GM12878 (cell line): ENCODE results near the gene FBXO27. TPM values are rescaled to one million over a fixed set of nuclear protein-coding genes. Genes with fewer than 3 reads are reported as not detected.

ENCODE experiments used
- ATAC-seq: fragments of 200-7000 bp; cut with Tn5 transposase; 3 replicates; pipeline ENCODE4 v1.9.1; 2020; ENCODE audit warnings: mild to moderate bottlenecking, moderate library complexity
- BruUV-seq: library from RNA; stranded (reverse); fragments of 400-500 nt; replicated peaks from 2 replicates; lab custom pipeline; 2021; lab: Mats Ljungman, UMichigan
- CTCF ChIA-PET: fragments of 300-600 bp; sonication (Branson Sonifier 250); formaldehyde crosslinking; extraction: SDS; loops from one replicate; lab custom pipeline; 2021; ENCODE audit warnings: inconsistent platforms; lab: Yijun Ruan, JAX
- POLR2A ChIA-PET: fragments of 350-600 bp; formaldehyde crosslinking; extraction: SDS; loops from one replicate; lab custom pipeline; 2021; ENCODE audit warnings: inconsistent platforms; lab: Charles Lee
- RAD21 ChIA-PET: fragments of 300-600 bp; sonication (Branson Sonifier 250); formaldehyde crosslinking; loops from one replicate; lab custom pipeline; 2023; ENCODE audit warnings: antibody characterized with exemption; ENCODE audit not compliant: unreplicated experiment; lab: Charles Lee
- SMC1A ChIA-PET: fragments of 300-600 bp; sonication (Branson Sonifier 250); formaldehyde crosslinking; loops from one replicate; lab custom pipeline; 2023; ENCODE audit not compliant: unreplicated experiment, uncharacterized antibody; lab: Charles Lee
- DNase-seq: peaks from one replicate; pipeline ENCODE4 v3.0.0-alpha.2; 2011; ENCODE audit warnings: low read depth, low spot score
- FAIRE-seq: peaks from 3 replicates; lab custom pipeline; 2011; peaks lifted over from hg19 to GRCh38; lab: Jason Lieb, UNC
- H2AFZ ChIP-seq: 2 replicates; pipeline ENCODE4 v1.6.0; 2011; ENCODE audit warnings: low read depth, low read length, control low read depth; ENCODE audit not compliant: control insufficient read depth
- H3K27ac ChIP-seq: 2 replicates; pipeline ENCODE4 v1.5.1; 2011; ENCODE audit warnings: control low read depth; ENCODE audit not compliant: control insufficient read depth, insufficient read depth
- H3K27me3 ChIP-seq, 2 experiments: replicated peaks in 1 of 2; 2 replicates each; pipeline versions ENCODE4 v1.6.0 to v1.6.1; 2011; ENCODE audit warnings: low read length in 1 of 2; ENCODE audit not compliant: control insufficient read depth in 2 of 2, insufficient read depth in 2 of 2
- H3K36me3 ChIP-seq, 2 experiments: 2 replicates each; pipeline ENCODE4 v1.5.1; 2011; ENCODE audit warnings: low read length in 1 of 2; ENCODE audit not compliant: control insufficient read depth in 2 of 2, insufficient read depth in 2 of 2
- H3K4me1 ChIP-seq: 2 replicates; pipeline ENCODE4 v1.6.1; 2011; ENCODE audit warnings: mild to moderate bottlenecking, low read length, moderate library complexity, mixed read lengths; ENCODE audit not compliant: control insufficient read depth, insufficient read depth
- H3K4me2 ChIP-seq: 2 replicates; pipeline ENCODE4 v1.6.0; 2011; ENCODE audit warnings: control low read depth; ENCODE audit not compliant: control insufficient read depth, insufficient read depth
- H3K4me3 ChIP-seq: fragments of 200-600 bp; sonication (generic); 2 replicates; pipeline ENCODE4 v1.5.1; 2016
- H3K79me2 ChIP-seq: 2 replicates; pipeline ENCODE4 v1.6.0; 2011; ENCODE audit warnings: low read length; ENCODE audit not compliant: control insufficient read depth, insufficient read depth
- H3K9ac ChIP-seq: 2 replicates; pipeline ENCODE4 v1.8.0; 2011; ENCODE audit warnings: low read length, control low read depth, mixed read lengths; ENCODE audit not compliant: control insufficient read depth, insufficient read depth
- H3K9me3 ChIP-seq: replicated peaks from 3 replicates; pipeline ENCODE4 v1.5.1; 2011; ENCODE audit warnings: mild to moderate bottlenecking, low read length; ENCODE audit not compliant: control insufficient read depth, insufficient read depth
- H4K20me1 ChIP-seq: 2 replicates; pipeline ENCODE4 v1.6.0; 2011; ENCODE audit not compliant: control insufficient read depth, insufficient read depth
- BCL3 ChIP-seq: IDR thresholded peaks from 2 replicates; pipeline ENCODE4 v1.6.1; 2011; ENCODE audit warnings: borderline replicate concordance, low read depth, mild to moderate bottlenecking, moderate library complexity, low read length; ENCODE audit not compliant: insufficient read depth, poor library complexity, severe bottlenecking
- GABPA ChIP-seq: IDR thresholded peaks from 2 replicates; pipeline ENCODE4 v1.6.1; 2014; ENCODE audit warnings: antibody characterized with exemption, low read depth, mild to moderate bottlenecking, inconsistent platforms
- SRF ChIP-seq, 2 experiments: IDR thresholded peaks; 2 replicates each; pipeline ENCODE4 v1.6.1; 2011; ENCODE audit warnings: low read depth in 2 of 2, low read length in 2 of 2, mild to moderate bottlenecking in 1 of 2, moderate library complexity in 1 of 2
- STAT3 ChIP-seq: IDR thresholded peaks from 2 replicates; pipeline ENCODE4 v1.6.1; 2011; ENCODE audit warnings: low read depth, low read length, improper control_type of control experiment
- TAF1 ChIP-seq: IDR thresholded peaks from 2 replicates; pipeline ENCODE4 v1.6.1; 2011; ENCODE audit warnings: mild to moderate bottlenecking, low read depth, low read length, borderline replicate concordance
- TBL1XR1 ChIP-seq: IDR thresholded peaks from 2 replicates; pipeline ENCODE4 v1.6.1; 2012; ENCODE audit warnings: low read depth, low read length, improper control_type of control experiment
- USF1 ChIP-seq: IDR thresholded peaks from 2 replicates; pipeline ENCODE4 v1.6.1; 2011; ENCODE audit warnings: borderline replicate concordance, low read depth, mild to moderate bottlenecking, moderate library complexity, mixed read lengths, low read length; ENCODE audit not compliant: insufficient read depth; ENCODE audit errors: extremely low read length
- ZNF207 ChIP-seq: fragments of 450-650 bp; IDR thresholded peaks from 2 replicates; pipeline ENCODE4 v1.6.1; 2014; ENCODE audit warnings: antibody characterized with exemption, mild to moderate bottlenecking, borderline replicate concordance
- ZNF622 ChIP-seq: fragments of 450-650 bp; IDR thresholded peaks from 2 replicates; pipeline ENCODE4 v1.6.1; 2017; ENCODE audit warnings: mild to moderate bottlenecking, inconsistent platforms
- WGBS: methylation state at CpG from one replicate; pipeline ENCODE4 v1.1.6; 2016; ENCODE audit warnings: low lambda C conversion rate; ENCODE audit not compliant: insufficient replicate concordance, insufficient coverage; ENCODE audit errors: missing lambda C conversion rate; 5-methylcytosine and 5-hydroxymethylcytosine counted together
- in situ Hi-C: fragments of 300-500 bp; cut with MboI; formaldehyde crosslinking; loops from 9 replicates; pipeline ENCODE4 v1.14.3; 2018; ENCODE audit warnings: mixed read lengths
- intact Hi-C: fragments of 100-400 bp; cut with micrococcal nuclease; formaldehyde crosslinking; loops from one replicate; pipeline ENCODE4 v1.14.2; 2022; ENCODE audit not compliant: unreplicated experiment
- polyA plus RNA-seq, 11 experiments: library from polyadenylated mRNA; depleted of rRNA in 4 of 11; unstranded in 6 of 11; stranded (reverse) in 5 of 11; fragments of >200 nt; fragmentation: Nextera tagmentation in 4 of 11; fragmentation: Illumina TruSeq in 1 of 11; extraction: Ambion mirVana in 4 of 11; extraction: Trizol in 1 of 11; gene quantifications; 1 replicate in 1 of 11; 2 replicates in 10 of 11; pipeline versions ENCODE4 v1.2.1 to v1.2.3, GENCODE V29; 2011 to 2016; ENCODE audit warnings: inconsistent platforms in 2 of 11, missing spikeins in 2 of 11, low read depth in 1 of 11
- total RNA-seq, 4 experiments: library from RNA; depleted of rRNA in 3 of 4; stranded (reverse); fragments of >200 nt in 3 of 4; fragmentation: Illumina TruSeq in 1 of 4; extraction: Trizol in 1 of 4; gene quantifications; 2 replicates each; pipeline versions ENCODE4 v1.2.1 to v1.2.3, GENCODE V29; 2013 to 2021
- TF ChIP-seq, protein P1 (sequence below): fragments of 450-650 bp; conservative IDR thresholded peaks from 2 replicates; pipeline ENCODE4 v1.6.1; 2017; ENCODE audit warnings: mild to moderate bottlenecking, moderate library complexity
- TF ChIP-seq, protein P2 (sequence below), 3 experiments: IDR thresholded peaks in 2 of 3; conservative IDR thresholded peaks in 1 of 3; 2 replicates each; pipeline ENCODE4 v1.5.1; 2011; ENCODE audit warnings: low read depth in 3 of 3, low read length in 3 of 3, mild to moderate bottlenecking in 3 of 3, control low read depth in 2 of 3, moderate library complexity in 2 of 3, inconsistent platforms in 1 of 3, mixed read lengths in 1 of 3; ENCODE audit not compliant: control insufficient read depth in 2 of 3, insufficient read depth in 1 of 3; ENCODE audit errors: extremely low read depth in 1 of 3

The FBXO27 gene
- total and polyA plus RNA-seq, 10 of the 15 experiments (the other 5 are each of a cell fraction or from before 2014, with no cell fraction given) = 3.1 to 15.4 (median 7.1) TPM

GRCh38 chr19:39064405-39064804, 32.1 kb upstream of the FBXO27 start:
- no TSS peak for BruUV-seq
- no peaks in the 10 kb centered on the region for H3K79me2 ChIP-seq
- no peak for FAIRE-seq
- no peaks in the 10 kb centered on the region for H3K36me3 ChIP-seq
- RAD21 ChIA-PET = no interaction called here
- no peak overlapping the region for H3K9ac ChIP-seq
- 71% methylated on average over 6 of the region's 6 CpGs for WGBS
- POLR2A ChIA-PET = no interaction called here
- H3K27me3 ChIP-seq = no peaks in the 10 kb centered on the region
- no peak overlapping the region for H3K4me3 ChIP-seq
- DNase-seq = no peak
- H3K4me1 ChIP-seq = no peaks in the 10 kb centered on the region
- no peak for ATAC-seq
- H2AFZ ChIP-seq = no peak overlapping the region
- no peak overlapping the region for H3K4me2 ChIP-seq
- H3K27ac ChIP-seq = no peak overlapping the region
- CTCF ChIA-PET = interaction anchor here (0.9 kb wide), 1 partner anchor 13 kb away, joined by 4 read pairs; no protein-coding TSS in a partner anchor
- no peaks in the 10 kb centered on the region for H4K20me1 ChIP-seq
- in situ Hi-C loops = no loop called here
- intact Hi-C loops = no loop called here
- H3K9me3 ChIP-seq = no peaks in the 10 kb centered on the region
- SMC1A ChIA-PET = no interaction called here
- TF ChIP-seq, protein P1, sequence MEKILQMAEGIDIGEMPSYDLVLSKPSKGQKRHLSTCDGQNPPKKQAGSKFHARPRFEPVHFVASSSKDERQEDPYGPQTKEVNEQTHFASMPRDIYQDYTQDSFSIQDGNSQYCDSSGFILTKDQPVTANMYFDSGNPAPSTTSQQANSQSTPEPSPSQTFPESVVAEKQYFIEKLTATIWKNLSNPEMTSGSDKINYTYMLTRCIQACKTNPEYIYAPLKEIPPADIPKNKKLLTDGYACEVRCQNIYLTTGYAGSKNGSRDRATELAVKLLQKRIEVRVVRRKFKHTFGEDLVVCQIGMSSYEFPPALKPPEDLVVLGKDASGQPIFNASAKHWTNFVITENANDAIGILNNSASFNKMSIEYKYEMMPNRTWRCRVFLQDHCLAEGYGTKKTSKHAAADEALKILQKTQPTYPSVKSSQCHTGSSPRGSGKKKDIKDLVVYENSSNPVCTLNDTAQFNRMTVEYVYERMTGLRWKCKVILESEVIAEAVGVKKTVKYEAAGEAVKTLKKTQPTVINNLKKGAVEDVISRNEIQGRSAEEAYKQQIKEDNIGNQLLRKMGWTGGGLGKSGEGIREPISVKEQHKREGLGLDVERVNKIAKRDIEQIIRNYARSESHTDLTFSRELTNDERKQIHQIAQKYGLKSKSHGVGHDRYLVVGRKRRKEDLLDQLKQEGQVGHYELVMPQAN = no peak
- TF ChIP-seq SRF (IDR thresholded peaks at IDR 0.05; ENCODE audit: low read depth in 2 of 2, low read length in 2 of 2) = no peak
- TF ChIP-seq STAT3 = no peak
- TF ChIP-seq, protein P2, sequence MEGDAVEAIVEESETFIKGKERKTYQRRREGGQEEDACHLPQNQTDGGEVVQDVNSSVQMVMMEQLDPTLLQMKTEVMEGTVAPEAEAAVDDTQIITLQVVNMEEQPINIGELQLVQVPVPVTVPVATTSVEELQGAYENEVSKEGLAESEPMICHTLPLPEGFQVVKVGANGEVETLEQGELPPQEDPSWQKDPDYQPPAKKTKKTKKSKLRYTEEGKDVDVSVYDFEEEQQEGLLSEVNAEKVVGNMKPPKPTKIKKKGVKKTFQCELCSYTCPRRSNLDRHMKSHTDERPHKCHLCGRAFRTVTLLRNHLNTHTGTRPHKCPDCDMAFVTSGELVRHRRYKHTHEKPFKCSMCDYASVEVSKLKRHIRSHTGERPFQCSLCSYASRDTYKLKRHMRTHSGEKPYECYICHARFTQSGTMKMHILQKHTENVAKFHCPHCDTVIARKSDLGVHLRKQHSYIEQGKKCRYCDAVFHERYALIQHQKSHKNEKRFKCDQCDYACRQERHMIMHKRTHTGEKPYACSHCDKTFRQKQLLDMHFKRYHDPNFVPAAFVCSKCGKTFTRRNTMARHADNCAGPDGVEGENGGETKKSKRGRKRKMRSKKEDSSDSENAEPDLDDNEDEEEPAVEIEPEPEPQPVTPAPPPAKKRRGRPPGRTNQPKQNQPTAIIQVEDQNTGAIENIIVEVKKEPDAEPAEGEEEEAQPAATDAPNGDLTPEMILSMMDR (IDR thresholded peaks at IDR 0.05 in 2 of 3, conservative IDR thresholded peaks at IDR 0.05 in 1 of 3; ENCODE audit: control insufficient read depth in 2 of 3, extremely low read depth in 1 of 3, insufficient read depth in 1 of 3, low read depth in 3 of 3, low read length in 3 of 3) = no peak
- no peak for TF ChIP-seq BCL3
- TF ChIP-seq USF1 = no peak
- no peak for TF ChIP-seq ZNF622
- TF ChIP-seq ZNF207 = no peak
- no peak for TF ChIP-seq TAF1
- TF ChIP-seq GABPA = no peak
- TF ChIP-seq TBL1XR1 = no peak
